Natural killer cell treated with Interleukin-12 subunit alpha and Interleukin-12 subunit beta and Interleukin-15 and Interleukin-18, amount 100 ng/mL, for 72 hours (primary cell): Measurements from ENCODE around the gene ZCCHC24. TPM values are rescaled to one million over a fixed set of nuclear protein-coding genes. Genes with fewer than 3 reads are reported as not detected.

ENCODE experiments used
- ATAC-seq, 2 donors: fragments of 150-1000 bp; cut with Tn5 transposase in 1 of 2; sonication (Bioruptor Pico), chemical (Tn5 transposase) in 1 of 2; 2 replicates each; pipeline ENCODE4 v1.10.0; 2021
- DNase-seq: peaks from one replicate; pipeline ENCODE4 v3.0.0; 2022; ENCODE audit warnings: low spot score
- H3K27ac Mint-ChIP-seq, 2 donors: 1 replicate in 1 of 2; 2 replicates in 1 of 2; pipeline ENCODE4 v1.8.0; 2022; ENCODE audit warnings: mixed read lengths in 2 of 2, mild to moderate bottlenecking in 1 of 2, moderate library complexity in 1 of 2
- H3K27me3 Mint-ChIP-seq, 2 donors: 1 replicate in 1 of 2; 2 replicates in 1 of 2; pipeline ENCODE4 v1.8.0; 2022; ENCODE audit warnings: mixed read lengths in 2 of 2
- H3K36me3 Mint-ChIP-seq: one replicate; pipeline ENCODE4 v1.8.0; 2022; ENCODE audit warnings: mixed read lengths
- H3K4me1 Mint-ChIP-seq, 2 donors: 1 replicate in 1 of 2; 2 replicates in 1 of 2; pipeline ENCODE4 v1.8.0; 2022; ENCODE audit warnings: low read depth in 2 of 2, mixed read lengths in 2 of 2, mild to moderate bottlenecking in 1 of 2
- H3K4me3 Mint-ChIP-seq: one replicate; pipeline ENCODE4 v1.8.0; 2022; ENCODE audit warnings: mixed read lengths
- H3K9me3 Mint-ChIP-seq: 2 replicates; pipeline ENCODE4 v1.8.0; 2022; ENCODE audit warnings: mixed read lengths
- total RNA-seq, 2 donors: library from RNA; stranded (reverse); gene quantifications; one replicate each; pipeline ENCODE4 v1.2.3, GENCODE V29; 2022

The ZCCHC24 gene
- total RNA-seq, 2 donors from 2014 or later, result 0.73 to 1.3 TPM

DNA sequence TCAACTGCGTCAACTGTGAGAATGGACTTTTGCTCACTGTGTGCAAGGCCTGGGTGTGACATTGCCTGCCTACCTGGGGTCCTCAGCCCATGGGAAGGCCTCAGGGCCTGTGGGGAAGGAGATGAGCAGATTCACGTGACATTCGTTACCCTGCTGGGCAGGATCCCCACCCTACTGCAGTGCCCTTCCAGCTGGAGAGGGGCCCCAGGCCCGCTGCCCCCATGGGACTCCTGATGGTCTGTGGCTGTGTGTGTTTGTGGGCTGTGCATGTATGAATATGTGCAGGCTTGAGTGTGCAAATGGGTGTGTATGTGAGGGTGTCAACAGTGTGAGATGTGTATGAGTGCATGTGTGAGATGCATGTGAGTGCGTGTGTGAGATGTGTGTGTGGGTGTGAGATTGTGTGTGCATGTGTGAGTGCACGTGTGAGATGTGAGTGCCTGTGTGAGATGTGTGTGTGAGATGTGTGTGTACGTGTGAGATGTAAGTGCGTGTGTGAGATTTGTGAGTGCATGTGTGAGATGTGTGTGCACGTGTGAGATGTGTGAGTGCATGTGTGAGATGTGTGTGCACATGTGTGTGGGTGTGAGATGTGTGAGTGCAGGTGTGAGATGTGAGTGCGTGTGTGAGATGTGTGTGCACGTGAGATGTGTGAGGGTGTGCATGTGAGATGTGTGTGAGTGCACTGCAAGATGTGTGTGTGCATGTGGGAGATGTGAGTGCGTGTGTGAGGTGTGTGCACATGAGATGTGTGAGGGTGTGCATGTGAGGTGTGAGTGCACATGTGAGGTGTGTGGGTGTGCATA, 68.5 kb downstream of the ZCCHC24 start:
- Mint-ChIP-seq H3K4me3 (no peak overlapping the region), H3K4me1 (peaks cover 3 to 5% of the 10 kb centered on the region in 2 donors), H3K36me3 (no peaks in the 10 kb centered on the region), H3K9me3 (no peaks in the 10 kb centered on the region), H3K27ac (no peak overlapping the region), H3K27me3 (no peaks in the 10 kb centered on the region)
- ATAC-seq, result no peak
- no peak for DNase-seq

DNA sequence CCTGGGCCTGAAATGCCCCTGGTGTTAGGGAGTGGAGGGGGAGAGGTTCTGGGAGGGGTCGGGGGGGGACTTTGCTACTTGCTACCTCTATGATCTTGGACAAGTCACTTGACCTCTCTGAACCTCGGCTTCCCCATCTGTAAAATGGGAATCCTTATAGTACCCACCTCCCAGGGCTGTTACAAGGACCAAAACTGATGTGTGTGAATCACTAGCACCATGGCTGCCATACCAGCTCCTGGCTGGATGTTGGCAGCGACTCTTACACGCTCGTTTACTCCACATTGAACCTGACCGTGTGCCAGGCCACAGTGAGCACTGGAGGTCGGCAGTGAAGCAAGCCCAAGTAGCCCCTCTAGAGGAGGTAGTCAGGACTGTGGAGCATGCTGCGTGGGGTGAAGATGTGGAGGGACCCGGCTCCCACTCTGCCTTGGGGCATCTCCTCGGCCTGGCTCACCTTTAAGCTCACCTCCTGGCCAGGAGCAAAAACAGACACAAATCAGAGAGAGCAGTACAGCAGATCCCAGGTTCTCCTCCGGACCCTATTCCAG, 69.3 kb downstream of the ZCCHC24 start:
- H3K27ac Mint-ChIP-seq, result no peak overlapping the region
- no peaks in the 10 kb centered on the region for H3K27me3 Mint-ChIP-seq
- peaks cover 3 to 5% of the 10 kb centered on the region in 2 donors for H3K4me1 Mint-ChIP-seq
- no peaks in the 10 kb centered on the region for H3K9me3 Mint-ChIP-seq
- DNase-seq (no peak), ATAC-seq (no peak)
- no peak overlapping the region for H3K4me3 Mint-ChIP-seq
- peaks cover 5% of the 10 kb centered on the region for H3K36me3 Mint-ChIP-seq

DNA sequence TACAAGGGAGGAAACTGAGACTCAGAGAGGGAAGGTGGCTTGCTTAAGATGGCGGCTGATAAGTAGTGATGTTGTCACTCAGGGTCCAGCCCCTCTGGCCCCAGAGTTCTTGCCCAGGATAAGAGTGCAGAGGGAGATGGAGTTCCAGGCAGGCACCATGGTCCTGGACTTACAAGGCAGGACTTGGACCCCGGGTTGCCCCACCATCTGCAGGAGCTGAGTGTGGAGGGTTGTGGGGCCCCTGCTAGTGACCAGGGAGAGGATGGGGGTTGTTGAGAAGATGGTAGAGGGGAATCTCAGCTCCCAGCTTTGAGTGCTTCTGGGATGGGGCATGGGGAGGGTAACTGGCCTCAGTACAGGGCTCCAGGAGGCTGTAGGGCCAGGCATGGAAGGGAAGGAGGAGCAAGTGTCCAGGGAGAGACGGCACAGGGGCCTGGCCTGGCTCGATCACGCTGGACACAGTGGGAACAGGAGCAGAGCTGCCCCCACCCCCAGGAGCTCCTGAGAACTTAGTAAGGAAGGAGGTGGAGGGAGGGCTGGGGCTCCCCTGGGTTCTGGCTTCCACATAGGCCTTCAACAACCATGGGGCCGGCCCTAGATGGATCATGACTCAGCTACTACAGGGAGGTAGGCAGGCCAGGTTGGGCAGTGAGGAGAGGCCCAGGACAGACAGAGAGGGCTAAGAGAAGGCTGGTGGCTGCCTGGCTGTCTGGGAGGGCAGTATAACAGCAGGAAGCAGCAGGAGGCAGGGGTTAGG, 69.9 kb downstream of the ZCCHC24 start:
- peaks cover 5% of the 10 kb centered on the region for H3K36me3 Mint-ChIP-seq
- DNase-seq (no peak), ATAC-seq (no peak)
- no peaks in the 10 kb centered on the region for H3K9me3 Mint-ChIP-seq
- no peak overlapping the region for H3K4me3 Mint-ChIP-seq
- peaks cover 3 to 5% of the 10 kb centered on the region in 2 donors for H3K4me1 Mint-ChIP-seq
- no peaks in the 10 kb centered on the region for H3K27me3 Mint-ChIP-seq
- H3K27ac Mint-ChIP-seq, result no peak overlapping the region

DNA sequence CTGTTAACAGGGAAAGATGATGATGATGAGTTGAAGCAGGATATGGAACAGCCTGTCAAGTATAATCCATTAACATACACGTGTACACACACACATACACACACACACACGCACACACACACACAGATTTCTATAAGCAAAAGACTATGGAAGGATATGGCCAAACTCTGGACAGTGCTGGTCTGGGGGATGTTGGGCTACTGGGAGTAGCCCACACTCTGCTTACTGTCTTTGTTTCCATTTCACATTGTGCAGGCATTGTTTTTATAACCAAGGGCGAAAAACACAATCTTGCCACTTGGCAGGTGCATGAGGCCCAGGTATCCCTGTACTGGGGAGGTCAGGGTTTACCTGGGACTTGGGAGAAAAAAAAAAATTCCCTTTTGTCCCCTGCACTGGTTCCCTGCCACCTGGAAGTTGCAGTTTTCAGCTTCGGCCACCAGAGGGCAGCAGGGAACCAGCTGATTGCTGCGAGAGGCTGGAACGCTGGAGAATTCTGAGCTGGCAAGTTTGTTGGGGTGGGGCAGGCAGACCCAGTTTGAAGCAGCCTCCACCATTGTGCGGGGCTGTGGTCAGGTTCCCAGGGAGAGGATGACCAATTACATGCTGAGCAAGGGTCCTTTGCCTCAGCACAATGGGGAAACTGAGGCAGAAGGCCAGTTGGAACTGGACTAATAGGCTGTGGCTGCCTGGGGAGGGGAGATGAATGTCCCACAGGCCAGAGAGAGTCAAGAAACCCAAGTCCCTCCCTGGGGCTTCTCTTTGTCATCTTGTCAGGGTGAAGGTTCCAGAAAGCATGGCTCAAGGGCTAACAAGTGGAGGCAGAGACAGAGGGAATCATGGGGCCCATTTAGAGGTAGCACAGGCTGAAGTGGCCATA, 70.9 kb downstream of the ZCCHC24 start:
- ATAC-seq (peak; percentile 70 to 79), DNase-seq (peak; percentile 78)
- Mint-ChIP-seq H3K9me3 (no peaks in the 10 kb centered on the region), H3K36me3 (peaks cover 5% of the 10 kb centered on the region), H3K4me1 (peaks cover 3 to 5% of the 10 kb centered on the region in 2 donors), H3K4me3 (no peak overlapping the region), H3K27ac (peak overlapping the region; percentile 8 to 35), H3K27me3 (no peaks in the 10 kb centered on the region)

DNA sequence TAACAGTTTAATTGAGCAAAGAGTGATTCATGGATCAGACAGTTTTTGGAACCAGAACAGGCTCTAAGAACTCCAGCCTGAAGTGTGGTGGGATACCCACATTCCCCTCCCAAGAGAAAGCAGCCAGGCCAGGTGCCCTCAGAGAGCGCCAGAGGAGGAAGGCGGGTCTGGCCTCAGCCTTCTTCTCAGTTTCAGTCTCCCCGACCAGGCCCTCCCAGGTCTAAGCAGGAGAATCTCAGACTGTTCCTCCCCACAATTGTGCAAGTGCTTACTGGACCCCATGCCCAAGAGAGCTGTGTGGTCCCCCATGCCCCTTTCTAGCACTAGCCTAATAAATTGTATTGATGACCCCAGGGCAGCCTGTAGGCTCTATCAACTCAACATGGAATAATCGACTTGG, 72.6 kb downstream of the ZCCHC24 start:
- no peaks in the 10 kb centered on the region for H3K27me3 Mint-ChIP-seq
- no peaks in the 10 kb centered on the region for H3K9me3 Mint-ChIP-seq
- ATAC-seq, result no peak
- H3K4me3 Mint-ChIP-seq, result no peak overlapping the region
- H3K27ac Mint-ChIP-seq, result no peak overlapping the region
- H3K4me1 Mint-ChIP-seq, result peaks cover 3 to 5% of the 10 kb centered on the region in 2 donors
- DNase-seq, result no peak
- peaks cover 5% of the 10 kb centered on the region for H3K36me3 Mint-ChIP-seq

DNA sequence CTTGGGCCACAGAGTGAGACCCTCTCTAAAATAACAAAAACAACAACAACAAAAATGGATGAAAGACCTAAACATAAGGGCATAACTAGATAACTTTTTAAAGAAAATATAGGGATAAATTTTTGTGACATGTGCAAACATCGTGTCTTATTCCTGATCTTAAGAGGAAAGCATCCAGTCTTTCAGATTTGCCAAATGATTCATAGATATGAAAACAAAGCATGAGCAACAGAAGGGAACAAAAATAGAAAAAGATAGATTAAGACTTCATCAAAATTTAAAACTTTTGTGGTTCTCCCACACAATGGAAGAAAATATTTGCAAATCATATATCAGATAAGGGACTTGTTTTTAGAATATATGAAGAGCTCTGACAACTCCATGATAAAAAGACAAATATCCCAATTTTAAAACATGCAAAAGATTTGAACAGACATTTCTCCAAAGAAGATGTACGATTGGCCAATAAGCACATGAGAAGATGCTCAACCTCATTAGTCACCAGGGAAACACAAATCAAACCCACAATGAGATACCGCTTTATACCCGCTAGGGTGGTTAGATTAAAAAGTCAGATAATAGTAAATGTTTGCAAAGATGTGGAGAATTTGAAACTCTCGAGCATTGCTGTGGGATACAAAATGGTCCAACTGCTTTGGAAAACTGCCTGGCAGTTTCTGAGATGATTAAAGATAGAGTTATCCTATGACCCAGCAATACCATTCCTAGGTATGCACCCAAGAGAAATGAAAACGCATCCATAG, 77.8 kb downstream of the ZCCHC24 start:
- no peak overlapping the region for H3K27ac Mint-ChIP-seq
- H3K27me3 Mint-ChIP-seq, result peaks cover 0 to 5% of the 10 kb centered on the region in 2 donors
- DNase-seq (no peak), ATAC-seq (no peak)
- peaks cover 5% of the 10 kb centered on the region for H3K36me3 Mint-ChIP-seq
- H3K4me3 Mint-ChIP-seq, result no peak overlapping the region
- no peaks in the 10 kb centered on the region for H3K4me1 Mint-ChIP-seq
- H3K9me3 Mint-ChIP-seq, result no peaks in the 10 kb centered on the region

DNA sequence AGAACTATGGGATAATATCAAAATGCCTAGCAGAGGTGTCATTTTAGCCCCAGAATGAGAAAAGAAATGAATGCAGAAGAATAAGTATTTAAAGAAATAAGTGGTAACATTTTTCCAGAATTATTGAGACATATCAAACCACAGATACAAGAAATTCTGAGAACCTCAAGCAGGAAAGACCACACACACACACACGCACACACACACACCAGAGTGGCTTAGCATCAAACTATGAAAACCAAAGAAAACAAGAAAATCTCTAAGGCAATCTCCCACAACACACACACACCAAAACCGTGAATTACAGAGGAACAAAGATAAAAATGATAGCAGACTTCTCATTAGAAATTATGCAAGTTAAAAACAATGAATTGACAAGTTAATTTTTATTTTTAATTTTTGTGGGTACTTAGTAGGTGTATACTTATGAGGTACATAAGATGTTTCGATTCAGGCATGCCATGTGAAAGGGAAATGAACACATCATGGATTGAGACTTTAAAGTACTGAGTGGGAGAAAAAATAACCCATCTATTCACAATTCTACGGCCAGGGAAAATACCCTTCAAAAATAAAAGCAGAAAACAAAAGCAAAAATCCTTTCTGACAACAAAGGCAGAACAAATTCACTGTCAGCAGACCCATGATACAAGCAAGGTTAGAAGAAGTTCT, 83.6 kb downstream of the ZCCHC24 start:
- H3K4me3 Mint-ChIP-seq, result no peak overlapping the region
- H3K27ac Mint-ChIP-seq, result no peak overlapping the region
- ATAC-seq, result no peak
- peaks cover 0 to 5% of the 10 kb centered on the region in 2 donors for H3K27me3 Mint-ChIP-seq
- H3K9me3 Mint-ChIP-seq, result no peaks in the 10 kb centered on the region
- H3K4me1 Mint-ChIP-seq, result peaks cover 12 to 19% of the 10 kb centered on the region in 2 donors
- no peak for DNase-seq
- H3K36me3 Mint-ChIP-seq, result peaks cover 2% of the 10 kb centered on the region

DNA sequence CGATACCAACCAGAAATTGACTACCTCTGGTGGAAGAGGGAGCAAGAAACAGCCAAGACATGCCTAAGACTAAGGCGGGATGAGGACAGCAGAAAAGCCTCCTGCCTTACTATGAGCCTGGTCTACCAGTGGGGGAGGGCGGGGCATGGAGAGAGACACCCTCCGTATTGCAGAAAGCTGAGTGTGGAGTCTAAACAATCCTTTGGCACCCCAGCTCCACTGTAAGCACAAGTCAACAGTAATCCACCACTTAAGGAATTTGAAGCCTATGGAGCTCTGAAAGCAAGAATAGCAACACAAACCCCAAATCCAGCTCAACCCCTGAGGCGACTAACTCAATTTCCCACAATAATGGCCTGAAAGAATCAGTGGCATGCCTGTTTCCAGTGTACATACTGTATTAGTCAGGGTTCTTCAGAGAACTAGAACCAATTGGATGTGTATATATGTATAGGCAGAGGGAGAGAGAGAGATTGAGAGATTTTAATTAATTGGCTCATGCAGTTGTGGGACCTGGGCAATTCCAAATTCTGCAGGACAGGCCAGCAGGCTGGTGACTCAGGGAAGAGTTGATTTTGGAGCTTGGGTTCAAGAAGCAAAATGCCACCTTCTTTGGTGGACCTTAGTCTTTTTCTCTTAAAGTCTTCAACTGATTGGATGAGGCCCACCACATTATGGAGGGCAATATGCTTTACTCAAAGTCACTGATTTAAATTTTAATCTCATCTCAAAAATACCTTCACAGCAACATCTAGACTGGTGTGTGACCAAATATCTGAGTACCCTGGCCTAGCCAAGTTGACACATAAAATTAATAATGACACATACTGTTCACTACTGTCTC, 84.7 kb downstream of the ZCCHC24 start:
- Mint-ChIP-seq H3K36me3 (peaks cover 10% of the 10 kb centered on the region), H3K27me3 (peaks cover 0 to 5% of the 10 kb centered on the region in 2 donors), H3K27ac (no peak overlapping the region), H3K4me3 (no peak overlapping the region), H3K9me3 (no peaks in the 10 kb centered on the region), H3K4me1 (peaks cover 20 to 28% of the 10 kb centered on the region in 2 donors)
- ATAC-seq (no peak), DNase-seq (no peak)

DNA sequence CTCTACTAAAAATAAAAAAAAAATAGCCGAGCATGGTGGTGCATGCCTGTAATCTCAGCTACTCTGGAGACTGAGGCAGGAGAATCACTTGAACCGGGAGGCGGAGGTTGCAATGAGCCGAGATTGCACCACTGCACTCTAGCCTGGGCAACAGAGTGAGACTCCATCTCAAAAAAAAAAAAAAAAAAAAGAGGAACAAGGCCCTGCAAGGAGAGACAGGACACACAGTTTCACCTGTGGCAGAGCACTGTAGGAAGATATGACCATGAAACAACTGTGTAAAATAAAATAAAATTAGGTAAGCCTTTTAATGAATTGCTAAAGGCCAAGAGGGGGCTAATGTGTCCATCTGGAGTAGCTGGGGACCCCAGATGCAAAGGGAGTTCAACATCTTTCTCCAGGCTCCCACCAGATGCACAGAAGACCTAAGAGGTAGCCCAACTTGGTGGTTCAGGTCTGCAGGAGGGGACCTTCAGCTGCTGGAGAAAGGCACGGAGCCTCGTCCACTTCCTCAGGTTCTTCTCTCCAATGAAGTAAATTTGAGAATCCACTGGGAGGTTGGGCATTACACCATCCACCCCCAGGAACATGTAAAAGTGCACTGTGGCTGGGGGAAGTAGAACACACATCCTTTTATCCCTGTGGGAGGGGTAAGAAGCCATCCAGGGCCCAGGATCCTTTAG, 85.5 kb downstream of the ZCCHC24 start:
- ATAC-seq (no peak), DNase-seq (no peak)
- peaks cover 0 to 5% of the 10 kb centered on the region in 2 donors for H3K27me3 Mint-ChIP-seq
- H3K36me3 Mint-ChIP-seq, result peaks cover 18% of the 10 kb centered on the region
- H3K9me3 Mint-ChIP-seq, result no peaks in the 10 kb centered on the region
- H3K27ac Mint-ChIP-seq, result no peak overlapping the region
- peaks cover 27 to 35% of the 10 kb centered on the region in 2 donors for H3K4me1 Mint-ChIP-seq
- H3K4me3 Mint-ChIP-seq, result no peak overlapping the region

DNA sequence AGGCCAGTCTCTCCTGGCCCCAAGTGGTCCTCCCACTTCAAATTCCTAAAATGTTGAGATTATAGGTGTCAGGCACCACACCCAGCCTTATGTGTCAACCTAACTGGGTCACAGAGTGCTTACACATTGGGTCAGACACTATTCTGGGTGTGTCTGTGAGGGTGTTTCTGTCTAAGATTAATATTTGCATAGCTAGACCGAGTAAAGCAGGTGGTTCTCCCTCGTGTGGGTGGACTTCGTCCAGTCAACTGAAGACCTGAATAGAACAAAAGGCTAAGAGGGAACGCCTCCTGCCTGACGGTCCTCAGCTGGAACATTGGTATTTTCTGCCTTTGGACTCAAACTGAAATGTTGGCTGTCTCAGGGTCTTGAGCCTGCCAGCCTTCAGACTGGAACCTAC, 86.6 kb downstream of the ZCCHC24 start:
- peaks cover 0 to 3% of the 10 kb centered on the region in 2 donors for H3K27me3 Mint-ChIP-seq
- no peak overlapping the region for H3K27ac Mint-ChIP-seq
- no peaks in the 10 kb centered on the region for H3K9me3 Mint-ChIP-seq
- H3K36me3 Mint-ChIP-seq, result peaks cover 29% of the 10 kb centered on the region
- no peak for DNase-seq
- H3K4me1 Mint-ChIP-seq, result peaks cover 39 to 47% of the 10 kb centered on the region in 2 donors
- no peak overlapping the region for H3K4me3 Mint-ChIP-seq
- ATAC-seq, result no peak

DNA sequence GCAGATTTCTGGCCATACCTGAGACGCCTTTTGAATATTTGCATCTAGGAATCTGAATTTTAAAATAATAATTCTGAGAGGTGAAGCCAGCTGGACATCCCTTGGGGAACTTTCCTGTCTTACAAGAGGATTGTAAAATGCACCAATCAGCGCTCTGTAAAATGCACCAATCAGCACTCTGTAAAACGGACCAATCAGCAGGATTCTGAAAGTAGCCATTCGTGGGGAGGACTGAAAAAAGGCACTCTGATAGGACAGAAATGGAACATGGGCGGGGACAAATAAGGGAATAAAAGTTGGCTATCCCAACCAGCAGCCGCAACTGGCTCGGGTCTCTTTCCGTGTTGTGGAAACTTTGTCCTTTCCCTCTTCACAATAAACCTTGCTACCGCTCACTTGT, 88.2 kb downstream of the ZCCHC24 start:
- Mint-ChIP-seq H3K9me3 (no peaks in the 10 kb centered on the region), H3K36me3 (peaks cover 38% of the 10 kb centered on the region), H3K27ac (no peak overlapping the region), H3K27me3 (no peaks in the 10 kb centered on the region), H3K4me1 (peaks cover 48 to 58% of the 10 kb centered on the region in 2 donors), H3K4me3 (no peak overlapping the region)
- DNase-seq, result no peak
- no peak for ATAC-seq
